ENCODE data around the gene MINPP1.

The MINPP1 gene

DNA sequence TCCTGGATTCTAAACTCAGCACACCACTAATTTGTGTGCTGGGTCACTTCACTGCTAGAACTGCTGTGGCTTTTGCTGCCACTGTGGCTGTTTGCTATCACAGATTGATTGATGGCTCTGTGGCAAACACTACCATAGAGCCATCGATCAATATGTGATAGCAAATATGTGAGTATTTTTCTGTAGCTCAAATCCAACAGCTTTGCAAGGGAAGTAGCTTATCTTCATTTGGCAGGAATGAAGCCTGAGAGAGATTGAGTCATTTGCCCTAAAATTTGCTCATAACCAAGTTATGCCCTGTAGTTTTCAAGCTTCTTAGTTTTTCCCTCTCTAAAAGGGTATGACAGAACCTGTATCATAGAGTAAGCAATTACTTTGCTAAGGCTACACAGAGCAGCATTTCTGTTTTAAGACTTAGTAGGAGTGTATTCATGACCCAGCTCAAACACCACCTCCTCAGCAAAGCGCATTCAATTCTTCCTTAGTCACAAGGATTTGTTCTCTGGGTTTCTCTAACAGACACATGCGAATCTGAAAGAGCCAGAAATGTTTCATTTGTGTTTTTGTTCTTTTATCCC, 43.1 kb downstream of the MINPP1 start:
- POLR2A ChIA-PET = interaction anchor here (0.5 to 1.5 kb wide), 2 partner anchors 41 to 98 kb away, joined by 3 read pairs; no protein-coding TSS in a partner anchor
- no peak for TF ChIP-seq CTCF (IDR thresholded peaks at IDR 0.05; ENCODE audit: insufficient read depth, low read length, missing control alignments)
- no peak overlapping the region for H3K4me3 ChIP-seq (ENCODE audit: low read depth, low read length)
- CTCF ChIA-PET = interaction anchor here (0.6 kb wide), 1 partner anchor 187 kb away, joined by 3 read pairs; no protein-coding TSS in a partner anchor
- DNase-seq (ENCODE audit: low read depth, low spot score) = peak; percentile 62

GRCh38 chr10:87550741-87551140, 46.0 kb downstream of the MINPP1 start:
- ChIA-PET POLR2A (no interaction called here), CTCF (no interaction called here)
- DNase-seq (ENCODE audit: low read depth, low spot score) = no peak
- H3K4me3 ChIP-seq (ENCODE audit: low read depth, low read length) = no peak overlapping the region
- TF ChIP-seq CTCF (IDR thresholded peaks at IDR 0.05; ENCODE audit: insufficient read depth, low read length, missing control alignments) = no peak

- no peak overlapping the region for H3K4me3 ChIP-seq (ENCODE audit: low read depth, low read length)
- POLR2A ChIA-PET = no interaction called here
- CTCF ChIA-PET = interaction anchor here (0.7 to 1.6 kb wide), 2 partner anchors 19 to 71 kb away, joined by 3 to 4 read pairs; no protein-coding TSS in a partner anchor
- no peak for TF ChIP-seq CTCF (IDR thresholded peaks at IDR 0.05; ENCODE audit: insufficient read depth, low read length, missing control alignments)
- DNase-seq (ENCODE audit: low read depth, low spot score) = no peak
Measured at GRCh38 chr10:87551326-87551725, 46.6 kb downstream of the MINPP1 start.

DNA sequence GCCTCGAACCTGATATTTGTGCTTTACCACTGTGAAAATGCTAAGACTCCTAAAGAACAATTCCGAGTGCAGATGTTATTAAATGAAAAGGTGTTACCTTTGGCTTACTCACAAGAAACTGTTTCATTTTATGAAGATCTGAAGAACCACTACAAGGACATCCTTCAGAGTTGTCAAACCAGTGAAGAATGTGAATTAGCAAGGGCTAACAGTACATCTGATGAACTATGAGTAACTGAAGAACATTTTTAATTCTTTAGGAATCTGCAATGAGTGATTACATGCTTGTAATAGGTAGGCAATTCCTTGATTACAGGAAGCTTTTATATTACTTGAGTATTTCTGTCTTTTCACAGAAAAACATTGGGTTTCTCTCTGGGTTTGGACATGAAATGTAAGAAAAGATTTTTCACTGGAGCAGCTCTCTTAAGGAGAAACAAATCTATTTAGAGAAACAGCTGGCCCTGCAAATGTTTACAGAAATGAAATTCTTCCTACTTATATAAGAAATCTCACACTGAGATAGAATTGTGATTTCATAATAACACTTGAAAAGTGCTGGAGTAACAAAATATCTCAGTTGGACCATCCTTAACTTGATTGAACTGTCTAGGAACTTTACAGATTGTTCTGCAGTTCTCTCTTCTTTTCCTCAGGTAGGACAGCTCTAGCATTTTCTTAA, 47.7 kb downstream of the MINPP1 start:
- CTCF ChIA-PET = interaction anchor here (1.6 kb wide), 1 partner anchor 20 kb away, joined by 4 read pairs; no protein-coding TSS in a partner anchor

GRCh38 chr10:87557409-87557808, 52.7 kb downstream of the MINPP1 start:
- no peak for TF ChIP-seq CTCF (IDR thresholded peaks at IDR 0.05; ENCODE audit: insufficient read depth, low read length, missing control alignments)
- CTCF ChIA-PET = no interaction called here
- H3K4me3 ChIP-seq (ENCODE audit: low read depth, low read length) = no peak overlapping the region

More for the DNA sequence above, 47.7 kb downstream of the MINPP1 start:
- no peak for DNase-seq (ENCODE audit: low read depth, low spot score)
- POLR2A ChIA-PET = no interaction called here
- H3K4me3 ChIP-seq (ENCODE audit: low read depth, low read length) = no peak overlapping the region
- TF ChIP-seq CTCF (IDR thresholded peaks at IDR 0.05; ENCODE audit: insufficient read depth, low read length, missing control alignments) = no peak

GRCh38 chr10:87558333-87558732, 53.6 kb downstream of the MINPP1 start:
- ChIA-PET CTCF (no interaction called here), POLR2A (no interaction called here)
- DNase-seq (ENCODE audit: low read depth, low spot score) = no peak
- no peak overlapping the region for H3K4me3 ChIP-seq (ENCODE audit: low read depth, low read length)
- no peak for TF ChIP-seq CTCF (IDR thresholded peaks at IDR 0.05; ENCODE audit: insufficient read depth, low read length, missing control alignments)

More at GRCh38 chr10:87557409-87557808, 52.7 kb downstream of the MINPP1 start:
- POLR2A ChIA-PET = no interaction called here
- DNase-seq (ENCODE audit: low read depth, low spot score) = no peak
